Activated CD8-positive, alpha-beta memory T cell treated with anti-CD3 and anti-CD28 coated beads, Interleukin-2, amount 10 ng/mL, durations not matched to agents 7 days and 5 days (primary cell): ENCODE measurements around the gene RRAGD. TPM values are rescaled to one million over a fixed set of nuclear protein-coding genes. Genes with fewer than 3 reads are reported as not detected.

ENCODE experiments used
- ATAC-seq: fragments of 150-1000 bp; cut with Tn5 transposase; one replicate; pipeline ENCODE4 v1.10.0; 2021; ENCODE audit warnings: moderate library complexity
- CTCF ChIA-PET: fragments of 350-600 bp; sonication (Branson Sonifier 250); formaldehyde crosslinking; loops from one replicate; lab custom pipeline; 2021; ENCODE audit warnings: antibody characterized with exemption; lab: Charles Lee
- DNase-seq: peaks from one replicate; pipeline ENCODE4 v3.0.0-alpha.2; 2020
- H3K27ac Mint-ChIP-seq: one replicate; pipeline ENCODE4 v1.8.0; 2021; ENCODE audit warnings: mild to moderate bottlenecking, mixed read lengths
- H3K27me3 Mint-ChIP-seq: one replicate; pipeline ENCODE4 v1.8.0; 2021; ENCODE audit warnings: mixed read lengths
- H3K36me3 Mint-ChIP-seq: one replicate; pipeline ENCODE4 v1.8.0; 2021; ENCODE audit warnings: mild to moderate bottlenecking, mixed read lengths
- H3K4me1 Mint-ChIP-seq: one replicate; pipeline ENCODE4 v1.8.0; 2021; ENCODE audit warnings: mixed read lengths
- H3K4me3 Mint-ChIP-seq: one replicate; pipeline ENCODE4 v1.8.0; 2021; ENCODE audit warnings: mild to moderate bottlenecking, moderate library complexity, mixed read lengths
- H3K9me3 Mint-ChIP-seq: one replicate; pipeline ENCODE4 v1.8.0; 2022; ENCODE audit warnings: low read depth, mixed read lengths
- total RNA-seq, 2 experiments: library from RNA; stranded (reverse); gene quantifications; one replicate each; pipeline ENCODE4 v1.2.3, GENCODE V29; 2021

The RRAGD gene
- total RNA-seq, 2 experiments from 2014 or later, result 1.3 to 5.7 TPM

- peaks cover 43% of the 10 kb centered on the region for H3K4me1 Mint-ChIP-seq
- no peak overlapping the region for H3K4me3 Mint-ChIP-seq
- no peak overlapping the region for H3K27ac Mint-ChIP-seq
- H3K27me3 Mint-ChIP-seq, result no peaks in the 10 kb centered on the region
- ATAC-seq (no peak), DNase-seq (no peak)
- H3K36me3 Mint-ChIP-seq, result peaks cover 18% of the 10 kb centered on the region
- H3K9me3 Mint-ChIP-seq, result no peaks in the 10 kb centered on the region
- CTCF ChIA-PET, result interaction anchor here (11.7 kb wide), 2 partner anchors 17 to 25 kb away, joined by 90 to 119 read pairs; no protein-coding TSS in a partner anchor
Measured at GRCh38 chr6:89347825-89348224, 64.2 kb downstream of the RRAGD start.

DNA sequence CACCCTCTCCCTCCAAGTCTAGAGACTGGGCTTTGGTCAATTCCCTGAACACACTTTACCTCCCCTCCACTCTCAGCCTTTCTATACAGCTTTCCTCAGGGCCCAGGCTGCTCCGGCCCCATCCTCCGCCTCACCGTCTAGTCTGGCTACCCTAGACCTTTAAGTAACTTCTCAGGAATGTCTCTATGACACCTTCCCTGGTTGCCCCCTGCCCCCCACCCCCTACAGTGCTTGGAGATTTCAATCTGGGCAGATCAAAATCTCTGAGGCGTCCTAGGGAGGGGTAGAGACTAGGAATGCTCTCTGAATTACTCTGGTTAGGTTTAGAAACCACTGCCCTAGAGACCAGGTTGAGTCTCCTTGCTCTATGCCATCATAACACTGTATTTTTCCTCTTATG is 65.6 kb downstream of the RRAGD start:
- Mint-ChIP-seq H3K27ac (peak overlapping the region; percentile 8), H3K4me1 (peaks cover 37% of the 10 kb centered on the region), H3K9me3 (no peaks in the 10 kb centered on the region), H3K4me3 (no peak overlapping the region), H3K27me3 (no peaks in the 10 kb centered on the region), H3K36me3 (peaks cover 18% of the 10 kb centered on the region)
- DNase-seq (no peak), ATAC-seq (no peak)
- CTCF ChIA-PET, result interaction anchor here (0.6 to 11.7 kb wide), 4 partner anchors 13 to 196 kb away, joined by 3 to 119 read pairs (median 47); no protein-coding TSS in a partner anchor

GRCh38 chr6:89339565-89339964 is 72.5 kb downstream of the RRAGD start:
- no peaks in the 10 kb centered on the region for H3K9me3 Mint-ChIP-seq
- peaks cover 28% of the 10 kb centered on the region for H3K36me3 Mint-ChIP-seq
- no peaks in the 10 kb centered on the region for H3K27me3 Mint-ChIP-seq
- no peak overlapping the region for H3K4me3 Mint-ChIP-seq
- no peak for ATAC-seq
- CTCF ChIA-PET, result no interaction called here
- H3K4me1 Mint-ChIP-seq, result peaks cover 5% of the 10 kb centered on the region
- no peak overlapping the region for H3K27ac Mint-ChIP-seq
- no peak for DNase-seq

DNA sequence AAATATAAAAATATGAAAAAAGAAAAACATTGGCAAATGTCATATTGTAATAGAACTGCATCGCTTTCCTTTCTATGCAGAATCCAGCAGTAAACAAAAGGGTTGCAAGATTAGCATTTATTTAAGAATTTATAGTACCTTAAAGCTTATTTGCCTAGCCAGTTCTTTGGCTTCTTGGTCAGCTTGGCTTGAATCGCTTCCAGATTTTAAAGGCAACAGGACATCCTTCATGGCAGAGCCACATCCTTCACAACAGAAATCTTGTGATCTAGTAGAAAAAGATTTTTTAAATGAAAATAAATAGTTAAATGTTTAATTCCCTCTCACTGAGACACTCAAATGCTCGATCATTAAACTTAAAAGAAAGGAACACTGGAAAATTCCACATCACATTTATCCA is 76.9 kb downstream of the RRAGD start:
- Mint-ChIP-seq H3K36me3 (peaks cover 36% of the 10 kb centered on the region), H3K4me1 (no peaks in the 10 kb centered on the region), H3K27me3 (no peaks in the 10 kb centered on the region), H3K9me3 (no peaks in the 10 kb centered on the region), H3K4me3 (no peak overlapping the region), H3K27ac (no peak overlapping the region)
- ATAC-seq (no peak), DNase-seq (no peak)
- CTCF ChIA-PET, result interaction anchor here (0.9 kb wide), 1 partner anchor 31 kb away, joined by 3 read pairs; no protein-coding TSS in a partner anchor

- Mint-ChIP-seq H3K9me3 (no peaks in the 10 kb centered on the region), H3K4me1 (no peaks in the 10 kb centered on the region), H3K27ac (no peak overlapping the region), H3K4me3 (no peak overlapping the region), H3K27me3 (no peaks in the 10 kb centered on the region), H3K36me3 (peaks cover 39% of the 10 kb centered on the region)
- CTCF ChIA-PET, result no interaction called here
- DNase-seq (no peak), ATAC-seq (no peak)
Measured at GRCh38 chr6:89330910-89331309, 81.2 kb downstream of the RRAGD start.

GRCh38 chr6:89328976-89329375 is 83.1 kb downstream of the RRAGD start:
- no peaks in the 10 kb centered on the region for H3K27me3 Mint-ChIP-seq
- no peaks in the 10 kb centered on the region for H3K4me1 Mint-ChIP-seq
- DNase-seq (no peak), ATAC-seq (no peak)
- H3K9me3 Mint-ChIP-seq, result no peaks in the 10 kb centered on the region
- no peak overlapping the region for H3K4me3 Mint-ChIP-seq
- H3K36me3 Mint-ChIP-seq, result peaks cover 39% of the 10 kb centered on the region
- no peak overlapping the region for H3K27ac Mint-ChIP-seq
- CTCF ChIA-PET, result interaction anchor here (1.5 kb wide), 1 partner anchor 47 kb away, joined by 5 read pairs; no protein-coding TSS in a partner anchor

- DNase-seq, result no peak
- H3K9me3 Mint-ChIP-seq, result no peaks in the 10 kb centered on the region
- no peak overlapping the region for H3K27ac Mint-ChIP-seq
- CTCF ChIA-PET, result interaction anchor here (1.6 kb wide), 1 partner anchor 48 kb away, joined by 5 read pairs; no protein-coding TSS in a partner anchor
- ATAC-seq, result no peak
- no peak overlapping the region for H3K4me3 Mint-ChIP-seq
- H3K36me3 Mint-ChIP-seq, result peaks cover 22% of the 10 kb centered on the region
- H3K4me1 Mint-ChIP-seq, result no peaks in the 10 kb centered on the region
- H3K27me3 Mint-ChIP-seq, result no peaks in the 10 kb centered on the region
Measured at GRCh38 chr6:89324304-89324703, 87.8 kb downstream of the RRAGD start.

- Mint-ChIP-seq H3K4me1 (no peaks in the 10 kb centered on the region), H3K27ac (no peak overlapping the region), H3K4me3 (no peak overlapping the region), H3K36me3 (peaks cover 17% of the 10 kb centered on the region), H3K9me3 (no peaks in the 10 kb centered on the region), H3K27me3 (no peaks in the 10 kb centered on the region)
- ATAC-seq (no peak), DNase-seq (no peak)
- CTCF ChIA-PET, result interaction anchor here (1.6 kb wide), 1 partner anchor 49 kb away, joined by 5 read pairs; no protein-coding TSS in a partner anchor
Measured at GRCh38 chr6:89323511-89323971, 88.5 kb downstream of the RRAGD start.

DNA sequence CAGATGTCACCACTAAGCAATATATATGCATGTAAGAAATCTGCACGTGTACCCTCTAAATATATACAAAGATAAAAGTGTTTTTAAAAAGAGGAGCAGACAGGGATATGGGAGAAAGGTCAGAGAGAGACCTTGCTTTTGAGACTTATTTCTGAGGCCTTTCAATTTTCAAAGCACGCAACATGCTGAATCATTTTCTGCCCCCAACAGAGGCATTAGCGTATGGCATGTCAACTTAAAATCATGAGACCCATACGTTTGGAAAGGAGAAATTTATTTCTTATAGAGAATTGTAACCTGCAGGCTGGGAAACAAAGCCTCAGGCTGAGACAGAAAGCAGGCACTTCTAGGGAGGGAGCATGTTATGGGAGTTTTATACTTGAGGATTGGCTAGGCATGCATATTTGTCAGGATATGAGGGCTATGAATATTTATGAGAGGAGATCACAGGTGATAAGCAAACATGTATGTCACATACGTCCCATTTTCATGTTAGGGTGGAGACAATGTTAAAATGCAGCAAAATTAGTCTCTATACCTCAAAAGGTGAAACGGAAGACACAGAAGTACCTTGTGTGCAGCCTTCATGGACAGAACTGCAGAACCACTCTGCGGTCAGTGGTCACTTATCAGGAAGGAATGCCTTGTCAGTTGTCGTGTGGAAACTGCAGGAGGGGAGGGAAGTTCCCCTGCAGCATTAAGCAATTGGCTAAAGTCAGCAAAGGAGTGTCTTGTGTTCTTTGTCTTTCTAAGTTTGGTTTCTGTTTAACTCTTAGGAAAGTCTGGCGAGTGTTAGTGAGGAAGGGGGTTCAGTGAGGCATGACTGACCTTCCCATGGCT is 90.7 kb downstream of the RRAGD start:
- H3K9me3 Mint-ChIP-seq, result peaks cover 1% of the 10 kb centered on the region
- DNase-seq (no peak), ATAC-seq (no peak)
- H3K27me3 Mint-ChIP-seq, result no peaks in the 10 kb centered on the region
- no peaks in the 10 kb centered on the region for H3K4me1 Mint-ChIP-seq
- peaks cover 14% of the 10 kb centered on the region for H3K36me3 Mint-ChIP-seq
- H3K27ac Mint-ChIP-seq, result no peak overlapping the region
- no peak overlapping the region for H3K4me3 Mint-ChIP-seq
- CTCF ChIA-PET, result no interaction called here

DNA sequence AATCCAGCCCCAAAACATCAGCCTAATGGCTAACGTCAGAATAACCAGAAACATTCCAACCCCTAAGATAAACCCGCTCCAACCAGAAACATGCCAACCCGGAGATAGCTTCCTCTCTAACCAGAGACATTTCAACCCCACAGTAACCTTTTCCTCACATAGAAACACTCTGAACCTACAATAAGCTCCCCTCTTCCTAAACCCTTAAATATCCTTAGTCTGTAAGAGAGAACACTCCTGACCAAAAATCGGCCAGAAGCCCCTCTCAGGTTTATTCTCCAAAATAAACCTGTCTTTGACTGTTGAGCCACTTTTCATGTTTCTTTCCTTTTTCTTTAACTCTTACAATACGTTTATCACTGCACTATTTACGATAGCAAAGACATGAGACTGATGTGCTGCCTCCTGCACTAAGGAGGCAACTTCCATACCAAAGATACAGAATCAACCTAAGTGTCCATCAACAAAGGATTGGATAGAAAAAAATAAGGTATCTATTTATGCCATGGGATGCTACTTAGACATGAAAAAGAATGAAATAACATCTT is 92.0 kb downstream of the RRAGD start:
- Mint-ChIP-seq H3K4me3 (no peak overlapping the region), H3K36me3 (peaks cover 14% of the 10 kb centered on the region), H3K9me3 (peaks cover 1% of the 10 kb centered on the region), H3K4me1 (no peaks in the 10 kb centered on the region), H3K27me3 (no peaks in the 10 kb centered on the region), H3K27ac (no peak overlapping the region)
- DNase-seq, result no peak
- no peak for ATAC-seq
- CTCF ChIA-PET, result no interaction called here

GRCh38 chr6:89317067-89317466 is 95.0 kb downstream of the RRAGD start:
- Mint-ChIP-seq H3K4me3 (no peak overlapping the region), H3K36me3 (peaks cover 13% of the 10 kb centered on the region), H3K4me1 (no peaks in the 10 kb centered on the region), H3K9me3 (peaks cover 1% of the 10 kb centered on the region), H3K27me3 (no peaks in the 10 kb centered on the region), H3K27ac (no peak overlapping the region)
- no peak for DNase-seq
- CTCF ChIA-PET, result interaction anchor here (0.5 to 1.9 kb wide), 2 partner anchors 25 to 77 kb away, joined by 3 to 6 read pairs; no protein-coding TSS in a partner anchor
- no peak for ATAC-seq

- Mint-ChIP-seq H3K4me1 (no peaks in the 10 kb centered on the region), H3K9me3 (peaks cover 1% of the 10 kb centered on the region), H3K27me3 (no peaks in the 10 kb centered on the region), H3K27ac (no peak within 1 kb of the TSS), H3K4me3 (no peak within 1 kb of the TSS), H3K36me3 (peaks cover 11% of the 10 kb centered on the region)
- CTCF ChIA-PET, result interaction anchor here (0.8 kb wide), 2 partner anchors 18 to 52 kb away, joined by 3 to 4 read pairs; no protein-coding TSS in a partner anchor
- DNase-seq (no peak), ATAC-seq (no peak)
Measured at GRCh38 chr6:89315249-89315885, 96.7 kb downstream of the RRAGD start, which contains the start of gene GABRR2. GABRR2 (minus strand) TSS chr6:89315299; CDS start chr6:89315165, 134 bp downstream.

DNA sequence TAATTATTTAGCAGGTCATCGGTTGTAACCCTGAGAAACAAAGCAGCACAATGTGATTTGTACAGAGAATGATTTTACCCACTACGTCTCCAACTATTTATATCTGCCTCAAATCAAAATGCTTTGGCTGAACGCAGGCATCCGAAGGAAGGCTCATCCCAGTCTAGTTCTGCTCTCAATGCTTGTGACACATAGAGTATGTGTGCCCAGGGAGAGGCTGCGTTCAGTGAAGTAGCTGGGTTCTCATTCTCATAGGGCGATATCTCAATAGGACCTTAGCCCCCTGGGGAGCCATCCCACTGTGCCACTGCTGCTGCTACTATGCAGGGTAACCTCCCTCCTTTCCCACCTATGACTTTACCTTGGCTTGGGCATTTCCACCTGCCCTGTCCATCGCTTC is 97.4 kb downstream of the RRAGD start:
- no peak overlapping the region for H3K27ac Mint-ChIP-seq
- H3K4me1 Mint-ChIP-seq, result no peaks in the 10 kb centered on the region

More for the DNA sequence above, 97.4 kb downstream of the RRAGD start:
- Mint-ChIP-seq H3K9me3 (peaks cover 1% of the 10 kb centered on the region), H3K27me3 (no peaks in the 10 kb centered on the region), H3K4me3 (no peak overlapping the region), H3K36me3 (peaks cover 8% of the 10 kb centered on the region)
- DNase-seq (no peak), ATAC-seq (no peak)
- CTCF ChIA-PET, result interaction anchor here (0.8 kb wide), 1 partner anchor 52 kb away, joined by 4 read pairs; no protein-coding TSS in a partner anchor
